HG03108 (cell line): Measurements from ENCODE around the gene TMEM106A.
"Not testable (repeated sequence)": the region's sequence is repeated elsewhere in the genome, so short reads cannot be mapped to it uniquely, and the experiment has no call there.

Experiments used
- ATAC-seq: cut with Tn5 transposase; IDR thresholded peaks from one replicate; pipeline ENCODE4 v1.9.1; 2021; ENCODE audit warnings: moderate library complexity; ENCODE audit not compliant: unreplicated experiment

TMEM106A gene

GRCh38 chr17:43213545-43213944 is 1.9 kb downstream of the TMEM106A start:
- ATAC-seq, result no peak

GRCh38 chr17:43215341-43215740 is 3.7 kb downstream of the TMEM106A start:
- no peak for ATAC-seq

- no peak for ATAC-seq
Measured at GRCh38 chr17:43216369-43216761, 4.7 kb downstream of the TMEM106A start.

GRCh38 chr17:43216762-43217613 is 5.3 kb downstream of the TMEM106A start:
- no peak for ATAC-seq

GRCh38 chr17:43217614-43218087 is 6.0 kb downstream of the TMEM106A start:
- no peak for ATAC-seq

- no peak for ATAC-seq
Measured at GRCh38 chr17:43219001-43219400, 7.3 kb downstream of the TMEM106A start.

GRCh38 chr17:43219746-43220380 is 8.2 kb downstream of the TMEM106A start:
- no peak for ATAC-seq

- ATAC-seq, result no peak
Measured at GRCh38 chr17:43220511-43221125, 8.9 kb downstream of the TMEM106A start.

- ATAC-seq, result no peak
Measured at GRCh38 chr17:43224146-43224705, 12.6 kb downstream of the TMEM106A start.

- ATAC-seq, result no peak
Measured at GRCh38 chr17:43226393-43226792, 14.7 kb downstream of the TMEM106A start.

- ATAC-seq, result not testable (repeated sequence)
Measured at GRCh38 chr17:43228020-43228782, 16.5 kb downstream of the TMEM106A start, which contains the start of gene CCDC200. TSS of gene CCDC200 (minus strand) at chr17:43228623. CDS start at chr17:43228554, 69 bp downstream.

- ATAC-seq, result not testable (repeated sequence)
Measured at GRCh38 chr17:43231205-43232020, 19.7 kb downstream of the TMEM106A start.

GRCh38 chr17:43232021-43232699 is 20.5 kb downstream of the TMEM106A start:
- not testable (repeated sequence) for ATAC-seq

GRCh38 chr17:43233263-43233662 is 21.6 kb downstream of the TMEM106A start:
- not testable (repeated sequence) for ATAC-seq

- ATAC-seq, result not testable (repeated sequence)
Measured at GRCh38 chr17:43233877-43234276, 22.2 kb downstream of the TMEM106A start, which contains the start of gene RNU2-1. TSS of gene RNU2-1 (minus strand) at chr17:43233977.

- ATAC-seq, result not testable (repeated sequence)
Measured at GRCh38 chr17:43239597-43239996, 27.9 kb downstream of the TMEM106A start.

GRCh38 chr17:43240596-43241352 is 29.1 kb downstream of the TMEM106A start:
- not testable (repeated sequence) for ATAC-seq

GRCh38 chr17:43246456-43246855 is 34.8 kb downstream of the TMEM106A start:
- not testable (repeated sequence) for ATAC-seq
